ENCODE measurements around the gene UQCC3. TPM values are rescaled to one million over a fixed set of nuclear protein-coding genes. Genes with fewer than 3 reads are reported as not detected.

The UQCC3 gene
- total RNA-seq, 6 donors from 2014 or later = 5.0 to 12.6 (median 6.7) TPM

GRCh38 chr11:62706850-62707247 lies 35.4 kb downstream of the UQCC3 start:
- Histone ChIP-seq H3K27ac (peak overlapping the region; percentile 62 to 89 (median 79)), H3K4me1 (peaks cover 31 to 43% (median 38%) of the 10 kb centered on the region in 4 donors), H3K4me3 (peak overlapping the region in 3 of 4 donors; percentile 61 to 85 (median 85)), H3K27me3 (no peaks in the 10 kb centered on the region), H3K36me3 (peaks cover 0 to 17% (median 11%) of the 10 kb centered on the region in 4 donors), H3K9me3 (no peaks in the 10 kb centered on the region)
- DNase-seq (no peak), ATAC-seq (ENCODE audit: low FRiP score in 2 of 2) (no peak)
- whole genome bisulfite sequencing, 2 donors = 81 to 83% methylated on average over 8 of the region's 8 CpGs
- TF ChIP-seq CTCF (IDR thresholded peaks at IDR 0.05) (no peak), POLR2AphosphoS5 (IDR thresholded peaks at IDR 0.05) (no peak), POLR2A (IDR thresholded peaks at IDR 0.05) (no peak), EP300 (IDR thresholded peaks at IDR 0.05) (no peak)

GRCh38 chr11:62707277-62707861 lies 35.9 kb downstream of the UQCC3 start, which contains the start of the genes BSCL2 and GNG3:
Gene BSCL2, minus strand, starts transcription at chr11:62707424. Its CDS starts 229 bp downstream, at chr11:62707195.
Gene GNG3, plus strand, starts transcription at chr11:62707676. Its CDS starts 620 bp downstream, at chr11:62708296.
- no peak for TF ChIP-seq POLR2AphosphoS5 (IDR thresholded peaks at IDR 0.05)
- no peak for TF ChIP-seq EP300 (IDR thresholded peaks at IDR 0.05)
- no peak for TF ChIP-seq POLR2A (IDR thresholded peaks at IDR 0.05)
- no peak for TF ChIP-seq CTCF (IDR thresholded peaks at IDR 0.05)
- Histone ChIP-seq H3K27me3 (no peaks in the 10 kb centered on the region), H3K9me3 (no peaks in the 10 kb centered on the region), H3K4me1 (peaks cover 31 to 43% (median 38%) of the 10 kb centered on the region in 4 donors), H3K27ac (peak within 1 kb of the TSS; percentile 62 to 98 (median 94)), H3K4me3 (peak within 1 kb of the TSS; percentile 49 to 85 (median 73)), H3K36me3 (peaks cover 4 to 21% (median 17%) of the 10 kb centered on the region in 4 donors)
- WGBS, 2 donors = 92 to 96% methylated on average over 6 to 9 of the region's 10 CpGs
- ATAC-seq (ENCODE audit: low FRiP score in 2 of 2) (no peak), DNase-seq (no peak)

GRCh38 chr11:62708392-62708791 lies 36.9 kb downstream of the UQCC3 start:
- WGBS, 2 donors = 73 to 74% methylated on average over 5 of the region's 5 CpGs
- TF ChIP-seq POLR2A (IDR thresholded peaks at IDR 0.05) (no peak), EP300 (IDR thresholded peaks at IDR 0.05) (no peak), CTCF (IDR thresholded peaks at IDR 0.05) (no peak), POLR2AphosphoS5 (IDR thresholded peaks at IDR 0.05) (no peak)
- Histone ChIP-seq H3K4me1 (peaks cover 36 to 51% (median 40%) of the 10 kb centered on the region in 4 donors), H3K36me3 (peaks cover 4 to 29% (median 22%) of the 10 kb centered on the region in 4 donors), H3K27ac (peak overlapping the region; percentile 93 to 98 (median 95)), H3K27me3 (no peaks in the 10 kb centered on the region), H3K4me3 (peak overlapping the region in 3 of 4 donors; percentile 54 to 66 (median 55)), H3K9me3 (no peaks in the 10 kb centered on the region)
- ATAC-seq (ENCODE audit: low FRiP score in 2 of 2) = no peak
- DNase-seq = no peak

- WGBS, 2 donors = 3% methylated on average over 7 of the region's 7 CpGs
- Histone ChIP-seq H3K27ac (peak overlapping the region; percentile 93 to 98 (median 95)), H3K27me3 (no peaks in the 10 kb centered on the region), H3K36me3 (peaks cover 4 to 33% (median 25%) of the 10 kb centered on the region in 4 donors), H3K4me3 (peak overlapping the region; percentile 49 to 66 (median 54)), H3K9me3 (no peaks in the 10 kb centered on the region), H3K4me1 (peaks cover 37 to 55% (median 42%) of the 10 kb centered on the region in 4 donors)
- DNase-seq (peak in 1 of 2 donors; percentile 43), ATAC-seq (ENCODE audit: low FRiP score in 2 of 2) (no peak)
- TF ChIP-seq CTCF (IDR thresholded peaks at IDR 0.05) (no peak), POLR2A (IDR thresholded peaks at IDR 0.05) (no peak), EP300 (IDR thresholded peaks at IDR 0.05) (no peak), POLR2AphosphoS5 (IDR thresholded peaks at IDR 0.05) (no peak)
Measured at GRCh38 chr11:62708793-62709192, 37.3 kb downstream of the UQCC3 start.
